Nephron (organoid): Measurements from ENCODE around the gene ARMC6.

Experiments used
- H3K27ac Mint-ChIP-seq, 3 experiments: 2 replicates each; pipeline ENCODE4 v1.8.0; 2020; ENCODE audit warnings: mixed read lengths in 3 of 3, mild to moderate bottlenecking in 2 of 3, moderate library complexity in 1 of 3
- H3K27me3 Mint-ChIP-seq: 2 replicates; pipeline ENCODE4 v1.8.0; 2021; ENCODE audit warnings: low read depth, mild to moderate bottlenecking, moderate library complexity, mixed read lengths
- H3K36me3 Mint-ChIP-seq: 2 replicates; pipeline ENCODE4 v1.8.0; 2020; ENCODE audit warnings: low read depth, mixed read lengths
- H3K4me1 Mint-ChIP-seq: 2 replicates; pipeline ENCODE4 v1.8.0; 2020; ENCODE audit warnings: mixed read lengths
- H3K4me3 Mint-ChIP-seq, 3 experiments: 2 replicates each; pipeline ENCODE4 v1.8.0; 2020; ENCODE audit warnings: mild to moderate bottlenecking in 3 of 3, mixed read lengths in 3 of 3, moderate library complexity in 2 of 3
- H3K9me3 Mint-ChIP-seq: 2 replicates; pipeline ENCODE4 v1.8.0; 2020; ENCODE audit warnings: mixed read lengths
- TF ChIP-seq, protein P1 (sequence below), 3 experiments: fragments of 200-600 bp; sonication (generic); IDR thresholded peaks; one replicate each; pipeline ENCODE4 v1.5.0; 2021; ENCODE audit warnings: antibody characterized with exemption in 3 of 3; ENCODE audit not compliant: unreplicated experiment in 3 of 3

Gene ARMC6

GRCh38 chr19:19033426-19034203 lies at the start of gene ARMC6, which contains the start of gene SUGP2:
TSS of gene ARMC6 (plus strand) at chr19:19033603. CDS start at chr19:19034210, 607 bp downstream.
TSS of gene SUGP2 (minus strand) at chr19:19033517. CDS start at chr19:19031071, 2,446 bp downstream.
- Mint-ChIP-seq H3K27ac (peak within 1 kb of the TSS; percentile 94 to 99 (median 98)), H3K27me3 (no peaks in the 10 kb centered on the region), H3K36me3 (peaks cover 41% of the 10 kb centered on the region), H3K9me3 (no peaks in the 10 kb centered on the region), H3K4me1 (peaks cover 15% of the 10 kb centered on the region), H3K4me3 (peak within 1 kb of the TSS; percentile 95 to 98 (median 97))
- TF ChIP-seq, protein P1, sequence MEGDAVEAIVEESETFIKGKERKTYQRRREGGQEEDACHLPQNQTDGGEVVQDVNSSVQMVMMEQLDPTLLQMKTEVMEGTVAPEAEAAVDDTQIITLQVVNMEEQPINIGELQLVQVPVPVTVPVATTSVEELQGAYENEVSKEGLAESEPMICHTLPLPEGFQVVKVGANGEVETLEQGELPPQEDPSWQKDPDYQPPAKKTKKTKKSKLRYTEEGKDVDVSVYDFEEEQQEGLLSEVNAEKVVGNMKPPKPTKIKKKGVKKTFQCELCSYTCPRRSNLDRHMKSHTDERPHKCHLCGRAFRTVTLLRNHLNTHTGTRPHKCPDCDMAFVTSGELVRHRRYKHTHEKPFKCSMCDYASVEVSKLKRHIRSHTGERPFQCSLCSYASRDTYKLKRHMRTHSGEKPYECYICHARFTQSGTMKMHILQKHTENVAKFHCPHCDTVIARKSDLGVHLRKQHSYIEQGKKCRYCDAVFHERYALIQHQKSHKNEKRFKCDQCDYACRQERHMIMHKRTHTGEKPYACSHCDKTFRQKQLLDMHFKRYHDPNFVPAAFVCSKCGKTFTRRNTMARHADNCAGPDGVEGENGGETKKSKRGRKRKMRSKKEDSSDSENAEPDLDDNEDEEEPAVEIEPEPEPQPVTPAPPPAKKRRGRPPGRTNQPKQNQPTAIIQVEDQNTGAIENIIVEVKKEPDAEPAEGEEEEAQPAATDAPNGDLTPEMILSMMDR (IDR thresholded peaks at IDR 0.05; ENCODE audit: unreplicated experiment in 3 of 3): no peak

DNA sequence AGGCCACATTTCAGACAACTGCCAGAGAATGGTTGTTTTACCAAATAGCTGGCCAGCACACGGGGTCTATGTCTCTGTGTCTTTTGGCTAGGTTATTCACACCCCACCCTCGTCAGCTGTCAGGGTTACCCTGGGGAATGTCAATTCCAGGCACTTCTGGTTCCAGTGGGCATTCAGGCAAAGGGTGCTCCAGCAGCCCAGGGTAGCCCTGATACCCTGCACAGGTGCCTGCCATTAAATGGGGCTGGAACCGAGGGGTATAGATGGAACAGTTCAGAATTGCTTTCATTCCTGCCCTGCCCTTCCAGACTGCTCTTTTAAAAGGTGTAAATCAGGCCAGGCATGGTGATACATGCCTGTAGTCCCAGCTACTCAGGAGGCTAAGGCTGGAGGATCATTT lies 49.2 kb upstream of the ARMC6 start:
- H3K27me3 Mint-ChIP-seq: peaks cover 9% of the 10 kb centered on the region
- TF ChIP-seq, protein P1 (IDR thresholded peaks at IDR 0.05; ENCODE audit: unreplicated experiment in 3 of 3): no peak
- H3K4me3 Mint-ChIP-seq: no peak overlapping the region
- no peaks in the 10 kb centered on the region for H3K9me3 Mint-ChIP-seq
- H3K27ac Mint-ChIP-seq: no peak overlapping the region
- no peaks in the 10 kb centered on the region for H3K36me3 Mint-ChIP-seq
- H3K4me1 Mint-ChIP-seq: peaks cover 10% of the 10 kb centered on the region

GRCh38 chr19:18985257-18985656 lies 48.1 kb upstream of the ARMC6 start:
- Mint-ChIP-seq H3K27me3 (peaks cover 9% of the 10 kb centered on the region), H3K4me3 (no peak overlapping the region), H3K4me1 (peaks cover 10% of the 10 kb centered on the region), H3K9me3 (no peaks in the 10 kb centered on the region), H3K27ac (peak overlapping the region in 2 of 3 experiments; percentile 49 to 56), H3K36me3 (no peaks in the 10 kb centered on the region)
- TF ChIP-seq, protein P1 (IDR thresholded peaks at IDR 0.05; ENCODE audit: unreplicated experiment in 3 of 3): no peak

GRCh38 chr19:18987456-18987855 lies 45.9 kb upstream of the ARMC6 start:
- H3K9me3 Mint-ChIP-seq: no peaks in the 10 kb centered on the region
- TF ChIP-seq, protein P1 (IDR thresholded peaks at IDR 0.05; ENCODE audit: unreplicated experiment in 3 of 3): no peak
- H3K36me3 Mint-ChIP-seq: peaks cover 8% of the 10 kb centered on the region
- H3K27ac Mint-ChIP-seq: no peak overlapping the region
- H3K27me3 Mint-ChIP-seq: peaks cover 9% of the 10 kb centered on the region
- H3K4me3 Mint-ChIP-seq: no peak overlapping the region
- peaks cover 10% of the 10 kb centered on the region for H3K4me1 Mint-ChIP-seq

- no peaks in the 10 kb centered on the region for H3K9me3 Mint-ChIP-seq
- peaks cover 4% of the 10 kb centered on the region for H3K27me3 Mint-ChIP-seq
- no peak overlapping the region for H3K4me3 Mint-ChIP-seq
- no peak overlapping the region for H3K27ac Mint-ChIP-seq
- TF ChIP-seq, protein P1 (IDR thresholded peaks at IDR 0.05; ENCODE audit: unreplicated experiment in 3 of 3): no peak
- H3K36me3 Mint-ChIP-seq: peaks cover 24% of the 10 kb centered on the region
- H3K4me1 Mint-ChIP-seq: peaks cover 10% of the 10 kb centered on the region
These were observed 44.1 kb upstream of the ARMC6 start for GRCh38 chr19:18989316-18989715.
